GM15510 (cell line): ENCODE data around the gene TFPI.

Experiments
- POLR2A ChIP-seq: IDR thresholded peaks from 3 replicates; pipeline ENCODE4 v1.6.1; 2011; ENCODE audit warnings: borderline replicate concordance; ENCODE audit not compliant: insufficient read length; ENCODE audit errors: extremely low read depth

The TFPI gene

DNA sequence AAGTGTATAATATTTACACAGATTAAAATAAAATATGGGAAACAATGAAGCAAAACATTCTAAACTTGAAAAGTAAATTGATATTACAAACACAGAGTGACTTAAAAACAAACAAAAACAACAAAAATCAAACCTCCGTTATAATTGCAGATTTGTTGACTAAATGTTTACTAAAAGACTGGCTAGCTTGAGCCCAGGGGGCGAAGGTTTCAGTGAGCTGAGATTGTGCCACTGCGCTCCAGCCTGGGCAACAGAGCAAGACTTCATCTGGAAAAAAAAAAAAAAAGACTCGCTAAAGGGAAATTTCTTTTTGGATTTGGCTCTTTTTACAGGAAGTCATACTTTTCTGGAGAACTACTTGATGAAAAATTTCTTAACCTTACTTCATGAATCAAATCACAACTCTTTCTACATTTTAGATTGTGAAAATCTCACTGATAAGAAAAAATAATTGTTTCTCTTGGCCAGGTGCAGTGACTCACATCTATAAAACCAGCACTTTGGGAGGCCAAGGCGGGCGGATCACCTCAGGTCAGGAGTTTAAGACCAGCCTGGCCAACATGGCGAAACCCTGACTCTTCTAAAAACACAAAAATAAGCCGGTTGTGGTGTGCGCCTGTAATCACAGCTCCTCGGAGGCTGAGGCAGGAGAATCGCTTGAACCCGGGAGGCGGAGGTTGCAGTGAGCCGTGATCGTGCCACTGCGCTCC, 9.7 kb downstream of the TFPI start:
- no peak for TF ChIP-seq POLR2A

DNA sequence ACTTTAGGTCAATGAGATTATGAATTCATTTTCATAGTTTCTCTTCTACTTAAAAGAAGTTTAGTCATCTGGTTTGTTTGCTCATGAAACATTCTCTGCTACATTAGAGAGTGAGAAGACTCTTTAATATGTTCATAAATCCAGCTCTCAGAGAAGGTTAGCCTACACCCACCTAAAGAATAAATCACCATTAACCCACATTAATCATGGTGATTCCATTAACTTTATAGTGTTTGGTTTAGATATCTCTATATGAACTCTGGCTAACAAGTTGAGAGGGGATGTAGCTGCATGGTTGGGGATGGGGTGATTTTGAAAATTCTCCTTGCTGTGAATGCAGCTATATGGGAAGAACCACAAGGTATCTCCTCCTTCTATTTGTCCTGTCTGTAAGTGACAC, 10.7 kb downstream of the TFPI start:
- no peak for TF ChIP-seq POLR2A

- TF ChIP-seq POLR2A, result no peak
Measured at GRCh38 chr2:187542123-187542522, 12.1 kb downstream of the TFPI start.

DNA sequence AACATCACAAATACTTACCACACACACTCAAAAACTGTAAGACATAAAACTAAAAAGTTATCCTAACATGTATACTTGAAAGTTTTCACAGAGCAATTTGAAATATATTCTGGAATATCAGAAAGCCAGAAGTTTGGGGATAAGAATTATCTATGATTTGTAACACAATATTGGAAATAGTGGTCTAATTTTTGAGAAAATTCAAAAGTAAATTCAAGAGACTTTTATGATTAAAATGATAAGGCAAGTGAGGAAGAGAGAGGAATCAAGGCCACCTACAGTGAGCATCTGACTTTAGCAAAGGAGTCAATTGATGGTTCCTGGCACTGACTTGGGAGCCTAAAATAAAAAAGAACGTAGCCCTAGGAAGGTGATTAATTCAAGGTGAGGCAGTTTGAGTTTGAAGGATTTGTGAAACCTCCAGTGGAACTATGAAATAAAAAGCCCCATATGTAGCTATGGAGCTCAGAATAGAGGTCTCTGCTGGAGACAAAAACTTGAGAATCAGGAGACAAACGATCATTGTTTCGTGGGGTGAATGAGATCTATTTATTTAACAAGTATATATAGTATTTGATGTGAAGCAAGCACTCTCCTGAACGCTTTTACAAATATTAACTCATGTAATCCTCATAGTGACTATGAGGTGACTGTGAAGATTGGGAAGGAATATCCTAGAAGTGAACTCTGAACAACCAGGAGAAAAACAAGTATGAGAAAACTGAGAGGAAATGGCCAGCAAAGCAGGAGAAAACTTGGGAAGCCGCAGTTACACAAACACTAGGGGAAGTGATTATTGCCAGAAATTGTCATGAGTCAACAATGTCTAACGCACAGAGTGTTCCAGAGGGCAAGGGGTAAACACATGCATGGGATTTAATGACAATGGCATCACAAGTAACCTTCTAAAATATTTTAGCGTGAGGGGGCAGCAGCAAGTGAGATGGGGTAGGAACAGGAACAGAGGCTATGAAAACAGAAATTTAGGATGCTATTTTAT, 12.8 kb downstream of the TFPI start:
- TF ChIP-seq POLR2A, result no peak

- no peak for TF ChIP-seq POLR2A
Measured at GRCh38 chr2:187532333-187533120, 21.7 kb downstream of the TFPI start.

DNA sequence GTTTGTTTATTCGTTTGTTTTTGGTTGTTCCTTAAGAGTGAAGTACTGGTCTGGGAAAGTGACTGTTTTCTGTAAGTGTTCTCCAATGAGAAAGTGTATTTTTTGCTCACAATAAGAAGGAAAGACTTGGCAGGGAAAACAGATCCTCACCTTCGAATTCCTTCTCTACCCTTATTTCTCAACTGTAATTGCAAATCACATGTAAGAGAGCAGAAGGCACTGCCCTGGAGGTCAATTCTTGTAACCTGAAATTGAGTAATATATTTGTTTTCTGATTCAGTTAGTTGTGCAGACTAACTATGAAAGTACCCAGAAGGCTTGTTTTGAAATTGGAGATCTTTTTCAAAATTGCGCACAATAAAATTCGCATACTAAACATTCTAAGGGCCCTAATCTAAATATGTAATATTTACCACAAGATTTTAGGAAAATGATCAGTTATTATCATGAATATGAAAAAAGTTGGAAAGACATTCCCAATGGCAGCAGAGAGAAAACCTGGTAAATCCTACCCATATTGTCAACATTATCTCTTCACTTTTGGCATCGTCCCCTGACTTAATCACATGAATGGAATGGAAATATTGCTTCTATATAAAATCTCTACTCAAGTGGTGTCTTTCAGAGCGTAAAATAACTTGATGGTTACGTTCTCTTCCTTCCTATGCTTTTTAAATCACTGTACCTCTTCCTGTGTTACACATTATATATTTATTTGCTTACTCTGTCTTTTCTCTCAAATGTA, 24.1 kb downstream of the TFPI start:
- no peak for TF ChIP-seq POLR2A

- no peak for TF ChIP-seq POLR2A
Measured at GRCh38 chr2:187529248-187529976, 24.8 kb downstream of the TFPI start.

GRCh38 chr2:187528042-187528441, 26.2 kb downstream of the TFPI start:
- TF ChIP-seq POLR2A, result no peak

- TF ChIP-seq POLR2A, result no peak
Measured at GRCh38 chr2:187527262-187527661, 27.0 kb downstream of the TFPI start.

- no peak for TF ChIP-seq POLR2A
Measured at GRCh38 chr2:187526792-187527191, 27.4 kb downstream of the TFPI start.

GRCh38 chr2:187525163-187525900, 28.9 kb downstream of the TFPI start:
- TF ChIP-seq POLR2A, result no peak

DNA sequence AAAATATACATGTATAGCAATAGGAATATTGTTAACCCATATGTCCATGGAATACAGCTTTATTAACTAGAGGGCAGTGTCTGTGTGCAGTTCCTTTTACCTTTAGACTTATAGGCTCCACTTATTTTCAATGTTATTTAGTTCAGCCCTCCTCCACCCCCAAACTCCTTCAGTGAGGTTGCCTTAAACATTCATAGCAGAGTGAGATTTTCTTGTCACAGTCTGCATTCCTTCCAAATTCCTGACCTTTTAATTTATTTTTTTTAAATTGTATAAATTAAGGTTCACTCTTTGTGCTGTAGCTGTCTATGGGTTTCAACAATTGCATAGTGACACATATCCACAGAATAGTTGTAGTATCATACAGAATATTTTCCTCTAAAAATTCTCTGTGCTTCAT, 30.9 kb downstream of the TFPI start:
- TF ChIP-seq POLR2A, result no peak

DNA sequence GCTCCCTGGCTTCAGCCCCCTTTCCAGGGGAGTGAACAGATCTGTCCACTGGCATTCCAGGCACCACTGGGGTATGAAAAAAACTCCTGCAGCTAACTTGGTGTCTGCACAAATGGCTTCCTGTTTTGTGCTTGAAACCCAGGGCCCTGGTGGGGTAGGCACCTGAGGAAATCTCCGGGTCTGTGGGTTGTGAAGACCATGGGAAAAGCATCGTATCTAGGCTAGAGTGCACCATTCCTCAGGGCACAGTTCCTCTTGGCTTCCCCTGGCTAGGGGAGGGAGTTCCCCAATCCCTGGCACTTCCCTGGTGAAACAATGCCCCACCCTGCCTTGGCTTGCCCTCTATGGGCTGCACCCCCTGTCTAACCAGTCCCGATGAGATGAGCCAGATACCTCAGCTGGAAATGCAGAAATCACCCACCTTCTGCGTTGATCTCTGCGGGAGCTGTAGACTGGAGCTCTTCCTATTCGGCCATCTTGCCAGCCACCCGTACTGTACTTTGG, 34.1 kb downstream of the TFPI start:
- no peak for TF ChIP-seq POLR2A
